Stimulated activated effector memory CD8-positive, alpha-beta T cell treated with anti-CD3 and anti-CD28 coated beads, Interleukin-12 subunit alpha, Interleukin-12 subunit beta, amount 100 ng/mL, for 72 hours (primary cell): ENCODE data around the gene FBH1.
"Not testable (repeated sequence)": the region's sequence is repeated elsewhere in the genome, so short reads cannot be mapped to it uniquely, and the experiment has no call there.

Experiments
- ATAC-seq: fragments of 150-1000 bp; cut with Tn5 transposase; 2 replicates; pipeline ENCODE4 v1.10.0; 2021
- DNase-seq, 2 donors: peaks; one replicate each; pipeline ENCODE4 v3.0.0; 2021 to 2022; ENCODE audit warnings: low spot score in 2 of 2
- H3K27ac Mint-ChIP-seq: one replicate; pipeline ENCODE4 v1.8.0; 2022; ENCODE audit warnings: mild to moderate bottlenecking, mixed read lengths
- H3K36me3 Mint-ChIP-seq: one replicate; pipeline ENCODE4 v1.8.0; 2022; ENCODE audit warnings: mild to moderate bottlenecking, mixed read lengths
- H3K4me1 Mint-ChIP-seq: one replicate; pipeline ENCODE4 v1.8.0; 2022; ENCODE audit warnings: mixed read lengths
- H3K4me3 Mint-ChIP-seq: one replicate; pipeline ENCODE4 v1.8.0; 2022; ENCODE audit warnings: mild to moderate bottlenecking, mixed read lengths
- H3K9me3 Mint-ChIP-seq: one replicate; pipeline ENCODE4 v1.8.0; 2022; ENCODE audit warnings: mixed read lengths

Gene FBH1

GRCh38 chr10:5889624-5890451 is at the start of gene FBH1, which contains the start of gene ANKRD16:
Gene FBH1 (plus strand): TSS chr10:5890243. CDS start chr10:5890346, 103 bp downstream.
Gene ANKRD16 (minus strand): TSS chr10:5889893. CDS start chr10:5889354, 539 bp downstream.
- Mint-ChIP-seq H3K27ac (peak within 1 kb of the TSS; percentile 76), H3K4me3 (peak within 1 kb of the TSS; percentile 81), H3K36me3 (peaks cover 46% of the 10 kb centered on the region), H3K9me3 (no peaks in the 10 kb centered on the region), H3K4me1 (peaks cover 48% of the 10 kb centered on the region)
- ATAC-seq (peak; percentile 89), DNase-seq (peak; percentile 99)

DNA sequence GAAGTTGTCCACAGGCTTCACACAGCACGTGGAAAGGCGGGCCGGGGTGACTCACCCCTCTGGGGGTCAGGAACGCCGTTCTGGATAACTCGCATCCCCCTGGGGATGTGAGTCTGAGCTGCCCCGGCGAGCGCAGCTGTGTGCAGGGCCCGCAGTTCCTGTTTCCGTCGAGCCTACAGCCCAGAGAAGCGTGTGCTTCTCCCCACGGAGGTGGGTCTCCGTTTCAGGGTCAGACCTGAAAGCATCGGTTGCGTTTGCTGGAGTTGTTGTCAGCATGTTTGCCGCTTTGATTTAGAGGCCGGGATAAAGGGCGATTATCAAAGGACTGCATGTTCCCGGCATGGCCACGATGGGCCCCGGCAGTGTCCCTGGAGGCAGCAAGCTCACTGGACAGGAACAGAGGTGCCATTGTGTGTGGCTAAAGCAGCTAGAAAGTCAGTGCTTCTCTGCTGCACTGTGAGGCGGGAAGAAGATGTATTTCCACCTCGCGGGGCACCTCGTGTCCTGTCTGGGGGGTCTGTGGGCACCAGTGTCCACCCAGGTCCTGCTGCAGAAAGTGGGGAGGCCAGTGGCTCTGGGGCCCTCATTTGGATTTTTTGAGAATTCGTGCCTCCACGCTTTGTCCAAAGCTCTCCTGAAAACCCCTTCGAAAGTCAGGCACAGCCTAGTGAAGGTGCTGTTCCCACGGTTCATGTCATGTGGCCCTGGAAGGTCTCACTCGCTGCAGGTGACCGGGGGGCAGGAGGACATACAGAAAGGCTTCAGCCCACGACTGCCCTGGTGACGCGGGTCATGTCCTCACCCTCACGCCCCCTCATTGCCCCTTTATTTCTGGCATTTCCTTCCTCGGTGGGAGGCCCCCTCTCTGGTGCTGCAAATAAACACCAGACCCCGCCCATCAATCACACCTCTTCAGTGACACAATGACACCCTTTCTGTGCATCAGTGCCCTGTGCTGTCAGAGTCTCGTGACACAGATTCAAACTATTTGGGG is 49.4 kb upstream of the FBH1 start:
- H3K4me1 Mint-ChIP-seq, result peaks cover 9% of the 10 kb centered on the region
- ATAC-seq (peak; percentile 57), DNase-seq (no peak)
- H3K27ac Mint-ChIP-seq, result peak overlapping the region; percentile 32
- no peaks in the 10 kb centered on the region for H3K36me3 Mint-ChIP-seq
- H3K4me3 Mint-ChIP-seq, result no peak overlapping the region
- no peaks in the 10 kb centered on the region for H3K9me3 Mint-ChIP-seq

DNA sequence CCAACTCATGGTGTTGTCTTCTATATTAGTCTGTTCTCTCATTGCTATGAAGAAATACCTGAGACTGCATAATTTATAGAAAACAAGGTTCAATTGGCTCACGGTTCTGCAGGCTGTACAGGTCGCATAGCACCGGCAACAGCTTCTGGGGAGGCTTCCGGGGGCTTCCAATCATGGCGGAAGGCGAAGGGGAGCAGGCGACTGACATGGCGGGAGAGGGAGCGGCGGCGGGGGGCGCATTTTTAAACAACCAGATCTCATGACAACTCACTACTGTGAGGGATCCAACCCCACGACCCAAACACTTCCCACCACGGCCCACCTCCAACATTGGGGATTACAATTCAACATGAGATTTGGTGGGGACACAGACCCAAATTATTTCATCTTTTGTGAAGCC is 48.1 kb upstream of the FBH1 start:
- Mint-ChIP-seq H3K36me3 (peaks cover 9% of the 10 kb centered on the region), H3K4me1 (peaks cover 17% of the 10 kb centered on the region), H3K9me3 (no peaks in the 10 kb centered on the region), H3K27ac (no peak overlapping the region), H3K4me3 (no peak overlapping the region)
- no peak for DNase-seq
- no peak for ATAC-seq

DNA sequence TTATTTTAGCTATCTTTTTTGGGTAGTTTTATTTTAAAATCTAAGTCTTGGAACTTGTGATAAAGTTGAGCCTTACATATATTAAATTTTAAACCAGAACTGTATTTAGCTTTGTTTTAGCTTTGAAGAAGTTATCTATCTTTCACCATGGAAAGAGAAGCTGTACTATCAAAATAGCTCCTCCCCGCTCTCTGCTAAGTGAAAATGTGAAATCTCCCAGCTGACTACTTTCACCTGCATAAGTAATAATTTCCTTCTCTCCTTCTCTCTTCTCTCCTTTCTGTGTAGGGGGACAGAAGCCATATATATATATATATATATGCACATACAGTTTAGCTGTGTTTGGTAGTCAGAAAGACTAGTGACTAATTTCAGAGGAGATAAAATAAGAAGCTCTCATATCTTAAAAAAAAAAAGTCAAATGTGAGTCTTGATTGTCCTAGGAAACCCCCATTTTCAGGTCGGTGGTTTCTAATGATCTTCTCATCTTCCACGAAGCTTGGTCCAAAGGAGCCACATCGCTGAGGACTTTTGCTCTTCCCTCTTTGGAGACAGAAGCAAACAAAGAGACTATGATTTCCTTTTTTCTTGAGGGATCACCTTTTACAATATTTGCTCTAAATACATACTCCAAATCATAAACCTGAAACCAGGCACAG is 46.2 kb upstream of the FBH1 start:
- no peak for DNase-seq
- Mint-ChIP-seq H3K4me1 (peaks cover 17% of the 10 kb centered on the region), H3K36me3 (peaks cover 9% of the 10 kb centered on the region), H3K9me3 (no peaks in the 10 kb centered on the region), H3K4me3 (no peak overlapping the region), H3K27ac (peak overlapping the region; percentile 36)
- peak; percentile 67 for ATAC-seq

- Mint-ChIP-seq H3K4me3 (no peak overlapping the region), H3K27ac (peak overlapping the region; percentile 36), H3K4me1 (peaks cover 17% of the 10 kb centered on the region), H3K9me3 (no peaks in the 10 kb centered on the region), H3K36me3 (peaks cover 9% of the 10 kb centered on the region)
- ATAC-seq (no peak), DNase-seq (no peak)
These were observed 45.5 kb upstream of the FBH1 start for GRCh38 chr10:5844345-5845055.

DNA sequence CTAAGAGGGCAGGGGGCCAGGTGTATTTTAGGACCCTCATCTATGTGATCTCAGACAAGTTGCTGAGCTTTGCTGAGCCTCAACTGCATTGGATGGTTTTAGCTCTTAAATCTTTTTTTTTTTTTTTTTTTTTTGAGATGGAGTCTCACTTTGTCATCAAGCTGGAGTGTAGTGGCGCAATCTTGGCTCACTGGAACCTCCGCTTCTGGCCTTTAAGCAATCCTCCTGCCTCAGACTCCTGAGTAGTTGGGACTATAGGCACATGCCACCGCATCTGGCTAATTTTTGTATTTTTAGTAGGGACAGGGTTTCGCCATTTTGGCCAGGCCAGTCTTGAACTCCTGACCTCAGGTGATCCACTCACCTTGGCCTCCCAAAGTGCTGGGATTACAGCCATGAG is 43.4 kb upstream of the FBH1 start:
- H3K4me3 Mint-ChIP-seq, ATAC-seq, H3K36me3 Mint-ChIP-seq, DNase-seq, H3K9me3 Mint-ChIP-seq: not testable (repeated sequence)
- peak overlapping the region; percentile 93 for H3K27ac Mint-ChIP-seq
- H3K4me1 Mint-ChIP-seq, result peaks cover 17% of the 10 kb centered on the region

- Mint-ChIP-seq H3K9me3 (no peaks in the 10 kb centered on the region), H3K4me1 (peaks cover 5% of the 10 kb centered on the region), H3K4me3 (no peak overlapping the region), H3K36me3 (no peaks in the 10 kb centered on the region), H3K27ac (no peak overlapping the region)
- ATAC-seq, result no peak
- DNase-seq, result no peak
These were observed 35.9 kb upstream of the FBH1 start for GRCh38 chr10:5854131-5854475.

- H3K9me3 Mint-ChIP-seq, result no peaks in the 10 kb centered on the region
- ATAC-seq (no peak), DNase-seq (no peak)
- no peaks in the 10 kb centered on the region for H3K36me3 Mint-ChIP-seq
- H3K4me3 Mint-ChIP-seq, result no peak overlapping the region
- peaks cover 5% of the 10 kb centered on the region for H3K4me1 Mint-ChIP-seq
- no peak overlapping the region for H3K27ac Mint-ChIP-seq
These were observed 33.9 kb upstream of the FBH1 start for GRCh38 chr10:5855979-5856700.

DNA sequence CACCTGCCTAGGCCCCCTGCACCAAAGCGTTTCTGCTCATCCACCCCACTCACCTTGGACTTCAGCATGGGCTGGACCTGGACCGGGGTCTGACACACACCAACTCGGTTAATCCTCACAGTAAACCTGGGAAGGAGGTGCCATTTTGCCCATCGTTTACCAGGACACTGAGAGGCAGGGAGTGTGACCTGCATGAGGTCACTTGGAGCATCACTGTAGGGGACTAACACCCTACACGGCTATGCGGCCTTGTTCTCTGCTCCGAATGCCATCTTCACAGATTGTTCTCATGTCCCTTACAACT is 33.4 kb upstream of the FBH1 start:
- Mint-ChIP-seq H3K4me3 (no peak overlapping the region), H3K27ac (no peak overlapping the region), H3K36me3 (no peaks in the 10 kb centered on the region), H3K9me3 (no peaks in the 10 kb centered on the region), H3K4me1 (peaks cover 5% of the 10 kb centered on the region)
- DNase-seq, result no peak
- no peak for ATAC-seq

DNA sequence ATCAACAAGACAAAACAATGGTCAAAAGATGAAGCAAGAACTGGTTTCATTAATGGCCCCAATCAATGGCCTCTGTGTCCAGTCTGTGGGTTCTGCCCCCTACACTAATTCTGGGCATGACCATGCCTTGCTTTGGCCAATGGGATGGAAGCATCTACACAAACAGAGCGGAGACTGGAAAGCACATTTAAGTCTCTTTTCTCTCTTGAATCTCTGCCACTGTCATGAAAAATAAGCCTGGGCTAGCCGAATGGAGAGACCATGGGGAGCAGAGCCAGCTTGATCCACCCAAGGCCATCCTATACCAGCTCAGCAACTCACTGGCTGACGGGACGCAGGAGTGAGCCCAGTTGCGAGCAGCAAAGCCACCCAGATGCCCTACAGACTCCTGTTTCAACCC is 31.2 kb upstream of the FBH1 start:
- Mint-ChIP-seq H3K4me1 (peaks cover 8% of the 10 kb centered on the region), H3K27ac (no peak overlapping the region), H3K9me3 (no peaks in the 10 kb centered on the region), H3K4me3 (no peak overlapping the region), H3K36me3 (no peaks in the 10 kb centered on the region)
- no peak for ATAC-seq
- DNase-seq, result no peak

GRCh38 chr10:5860066-5860465 is 30.0 kb upstream of the FBH1 start:
- Mint-ChIP-seq H3K36me3 (no peaks in the 10 kb centered on the region), H3K4me3 (no peak overlapping the region), H3K4me1 (peaks cover 8% of the 10 kb centered on the region), H3K27ac (no peak overlapping the region), H3K9me3 (no peaks in the 10 kb centered on the region)
- DNase-seq (no peak), ATAC-seq (no peak)

GRCh38 chr10:5862360-5862961 is 27.6 kb upstream of the FBH1 start:
- DNase-seq (no peak), ATAC-seq (peak; percentile 92)
- H3K9me3 Mint-ChIP-seq, result no peaks in the 10 kb centered on the region
- no peak overlapping the region for H3K27ac Mint-ChIP-seq
- H3K4me3 Mint-ChIP-seq, result no peak overlapping the region
- H3K36me3 Mint-ChIP-seq, result no peaks in the 10 kb centered on the region
- H3K4me1 Mint-ChIP-seq, result peaks cover 8% of the 10 kb centered on the region

- not testable (repeated sequence) for DNase-seq, H3K36me3 Mint-ChIP-seq, H3K4me1 Mint-ChIP-seq, H3K27ac Mint-ChIP-seq, H3K9me3 Mint-ChIP-seq, ATAC-seq, H3K4me3 Mint-ChIP-seq
These were observed 26.9 kb upstream of the FBH1 start for GRCh38 chr10:5862981-5863685.
